Activated T-cell treated with anti-CD3 and anti-CD28 coated beads for 24 hours (primary cell): ENCODE results near the gene MEAF6.
"Not testable (repeated sequence)": the region's sequence is repeated elsewhere in the genome, so short reads cannot be mapped to it uniquely, and the experiment has no call there.

Experiments used
- DNase-seq: peaks from one replicate; pipeline ENCODE4 v3.0.0-alpha.2; 2020; ENCODE audit warnings: low read depth

The MEAF6 gene

GRCh38 chr1:37514350-37515184 lies at the start of gene MEAF6:
TSS of gene MEAF6 (minus strand) at chr1:37514766. CDS start at chr1:37514746, 20 bp downstream.
- peak; percentile 77 for DNase-seq

GRCh38 chr1:37562984-37563383 lies 48.4 kb upstream of the MEAF6 start:
- no peak for DNase-seq

- peak; percentile 23 for DNase-seq
These were observed 46.9 kb upstream of the MEAF6 start for GRCh38 chr1:37561133-37562132.

DNA sequence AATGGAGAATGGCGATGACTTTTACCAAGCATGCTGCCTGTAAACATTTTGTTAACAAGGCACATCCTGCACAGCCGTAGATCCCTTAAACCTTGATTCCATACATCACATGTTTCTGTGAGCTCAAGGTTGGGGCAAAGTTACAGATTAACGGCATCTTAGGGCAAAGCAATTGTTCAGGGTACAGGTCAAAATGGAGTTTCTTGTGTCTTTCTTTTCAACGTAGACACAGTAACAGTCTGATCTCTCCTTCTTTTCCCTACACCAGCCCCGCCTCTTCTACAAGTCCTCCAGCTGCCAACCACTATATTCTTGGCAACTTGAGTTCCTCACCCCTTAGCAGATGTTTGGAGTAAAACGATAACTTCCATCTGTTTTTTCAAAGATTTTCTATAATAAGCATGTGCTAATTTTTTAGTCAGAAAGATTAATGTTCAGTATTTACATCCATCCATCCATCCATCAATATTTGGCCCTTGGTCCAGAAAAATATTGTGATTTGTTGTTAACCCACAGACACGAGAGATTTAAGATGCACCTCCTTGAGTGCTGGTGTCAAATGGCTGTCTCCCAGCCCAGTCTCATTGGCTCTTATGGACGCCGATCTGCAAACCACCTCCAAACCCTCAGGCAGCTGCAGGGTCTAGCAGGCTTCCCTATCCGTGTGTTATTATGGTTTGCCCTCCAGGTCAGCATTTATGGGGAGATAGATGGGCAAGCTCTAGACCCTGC lies 46.0 kb upstream of the MEAF6 start:
- no peak for DNase-seq

DNA sequence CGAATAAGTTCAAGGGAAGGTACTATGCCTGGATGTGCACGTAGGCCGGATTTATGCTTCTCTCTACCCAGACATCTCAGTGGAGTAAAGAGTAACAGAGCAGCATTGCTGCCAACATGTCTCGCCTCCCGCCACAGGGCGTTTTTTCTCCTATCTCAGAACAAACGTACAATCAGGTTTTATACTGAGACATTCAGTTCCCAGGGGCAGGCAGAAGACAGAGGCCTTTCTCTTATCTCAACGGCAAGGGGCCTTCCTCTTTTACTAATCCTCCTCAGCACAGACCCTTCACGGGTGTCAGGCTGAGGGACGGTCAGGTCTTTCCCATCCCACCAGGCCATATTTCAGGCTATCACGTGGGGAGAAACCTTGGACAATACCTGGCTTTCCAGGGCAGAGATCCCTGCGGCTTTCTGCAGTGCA lies 45.4 kb upstream of the MEAF6 start:
- DNase-seq = not testable (repeated sequence)

DNA sequence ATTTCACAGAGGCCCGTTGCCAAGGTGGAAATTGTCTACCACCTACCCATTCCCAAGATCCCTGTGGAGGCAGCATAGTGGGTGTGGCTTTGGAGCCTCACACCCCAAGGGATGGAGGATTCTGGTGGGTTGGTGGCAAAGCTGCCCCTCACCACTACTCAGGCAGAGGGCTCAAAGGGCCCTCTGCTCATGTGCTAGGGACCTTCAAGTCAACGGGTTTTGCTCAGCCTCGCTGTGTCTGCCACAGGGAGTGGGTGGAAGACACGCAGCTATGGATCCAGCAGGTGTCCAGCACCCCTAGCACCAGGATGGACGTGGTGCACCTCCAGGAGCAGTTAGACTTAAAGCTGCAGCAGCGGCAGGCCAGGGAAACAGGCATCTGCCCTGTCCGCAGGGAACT lies 44.5 kb upstream of the MEAF6 start:
- no peak for DNase-seq

GRCh38 chr1:37558411-37558810 lies 43.8 kb upstream of the MEAF6 start:
- no peak for DNase-seq

DNA sequence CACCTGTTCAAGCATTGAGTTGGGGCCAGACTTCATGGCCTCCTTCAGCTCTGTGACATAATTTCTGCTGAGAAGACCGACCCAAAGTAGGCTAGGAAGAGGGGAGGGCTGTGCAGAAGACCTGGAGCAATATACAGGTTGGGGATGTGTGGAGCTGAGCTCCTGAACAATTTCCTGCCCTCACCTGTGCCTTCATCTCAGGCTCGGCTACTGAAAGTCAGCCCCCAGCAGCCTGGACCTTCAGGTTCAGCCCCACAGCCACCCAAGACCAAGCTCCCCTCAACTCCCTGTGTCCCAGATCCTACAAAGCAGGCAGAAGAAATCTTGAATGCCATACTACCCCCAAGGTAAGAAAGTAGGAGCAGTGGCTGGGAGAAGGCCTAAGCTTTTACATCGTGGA lies 42.8 kb upstream of the MEAF6 start:
- DNase-seq = no peak

GRCh38 chr1:37556712-37557196 lies 42.2 kb upstream of the MEAF6 start, which contains the start of gene DNALI1:
TSS of gene DNALI1 (plus strand) at chr1:37556940. CDS start at chr1:37556995, 55 bp downstream.
- no peak for DNase-seq

DNA sequence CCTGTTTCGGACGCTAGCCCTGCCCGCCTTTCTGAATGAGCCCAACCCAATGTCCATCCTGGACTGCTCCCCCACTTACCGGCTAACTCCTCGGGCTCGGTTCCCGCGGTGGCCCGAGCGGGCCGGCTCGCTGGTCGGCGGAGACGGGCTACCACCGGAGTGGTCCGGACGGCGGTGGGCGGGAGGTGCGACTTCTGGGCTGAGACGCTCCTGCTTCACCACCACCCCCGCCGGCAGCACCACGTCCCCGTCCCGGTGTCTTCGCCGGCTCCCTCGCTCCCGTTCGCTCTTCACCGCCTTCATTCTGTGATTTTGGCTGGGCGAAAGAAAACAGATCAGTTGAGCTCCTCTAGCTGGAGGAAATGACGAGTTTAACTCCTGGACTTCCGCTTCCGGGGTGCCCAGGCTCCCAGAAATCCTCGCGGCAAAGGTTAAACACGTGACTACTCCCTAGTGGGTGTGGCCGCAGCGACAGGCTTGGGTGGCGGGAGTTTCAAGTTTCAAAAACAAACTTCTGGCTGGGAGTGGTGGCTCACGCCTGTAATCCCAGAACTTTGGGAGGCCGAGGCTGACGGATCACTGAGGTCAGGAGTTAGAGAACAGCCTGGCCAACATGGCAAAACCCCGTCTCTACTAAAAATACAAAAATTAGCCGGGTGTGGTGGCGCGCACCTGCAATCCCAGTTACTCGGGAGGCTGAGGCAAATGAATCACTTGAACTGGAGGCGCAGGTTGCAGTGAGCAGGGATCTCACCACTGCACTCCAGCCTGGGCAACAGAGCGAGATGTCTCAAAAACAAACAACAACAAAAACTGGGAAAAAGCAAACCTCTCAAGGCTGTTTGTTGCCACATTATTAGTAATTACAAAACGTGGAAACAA lies 39.6 kb upstream of the MEAF6 start, which contains the start of gene SNIP1:
TSS of gene SNIP1 (minus strand) at position 367 of the 882 bp plus-strand sequence. CDS start at position 303, 64 bp downstream.
- peak; percentile 88 for DNase-seq

GRCh38 chr1:37553598-37553926 lies 39.0 kb upstream of the MEAF6 start:
- DNase-seq = no peak

GRCh38 chr1:37549341-37549740 lies 34.8 kb upstream of the MEAF6 start:
- DNase-seq = no peak

DNA sequence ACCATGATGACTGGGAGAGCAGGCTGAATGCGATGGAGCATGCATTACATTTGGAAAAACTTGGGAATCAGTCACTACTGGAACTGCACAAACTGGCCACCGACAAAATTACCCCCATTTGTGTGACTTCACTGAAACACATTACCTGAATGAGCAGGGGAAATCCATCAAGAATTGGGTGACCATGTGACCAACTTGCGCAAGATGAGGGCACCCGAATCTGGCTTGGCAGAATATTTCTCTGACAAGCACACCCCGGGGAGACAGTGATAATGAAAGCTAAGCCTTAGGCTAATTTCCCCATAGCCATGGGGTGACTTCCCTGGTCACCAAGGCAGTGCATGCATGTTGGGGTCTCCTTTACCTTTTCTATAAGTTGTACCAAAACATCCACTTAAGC lies 30.5 kb upstream of the MEAF6 start:
- DNase-seq = no peak

GRCh38 chr1:37544530-37544929 lies 30.0 kb upstream of the MEAF6 start:
- DNase-seq = no peak

- no peak for DNase-seq
These were observed 25.6 kb upstream of the MEAF6 start for GRCh38 chr1:37540036-37540785.

GRCh38 chr1:37539154-37539553 lies 24.6 kb upstream of the MEAF6 start:
- not testable (repeated sequence) for DNase-seq

DNA sequence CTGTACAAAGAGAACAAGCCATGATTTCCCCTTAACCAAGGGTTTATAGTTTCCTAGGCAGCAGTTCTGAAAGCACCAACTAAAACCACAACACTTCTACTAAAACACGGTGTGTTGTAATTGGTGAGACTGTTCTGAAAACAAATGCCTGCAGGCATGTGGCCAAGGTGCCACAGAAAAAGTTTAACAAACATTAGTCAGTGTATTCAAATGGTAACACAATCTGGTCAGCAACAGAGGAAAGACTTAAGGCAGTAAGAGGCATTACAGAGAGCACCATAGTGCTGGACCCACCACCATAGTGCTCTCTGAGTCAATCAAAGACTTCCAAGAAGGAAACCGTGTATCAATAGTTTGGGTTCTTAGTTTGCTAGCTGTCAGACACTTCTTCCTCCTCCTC lies 22.8 kb upstream of the MEAF6 start:
- no peak for DNase-seq

DNA sequence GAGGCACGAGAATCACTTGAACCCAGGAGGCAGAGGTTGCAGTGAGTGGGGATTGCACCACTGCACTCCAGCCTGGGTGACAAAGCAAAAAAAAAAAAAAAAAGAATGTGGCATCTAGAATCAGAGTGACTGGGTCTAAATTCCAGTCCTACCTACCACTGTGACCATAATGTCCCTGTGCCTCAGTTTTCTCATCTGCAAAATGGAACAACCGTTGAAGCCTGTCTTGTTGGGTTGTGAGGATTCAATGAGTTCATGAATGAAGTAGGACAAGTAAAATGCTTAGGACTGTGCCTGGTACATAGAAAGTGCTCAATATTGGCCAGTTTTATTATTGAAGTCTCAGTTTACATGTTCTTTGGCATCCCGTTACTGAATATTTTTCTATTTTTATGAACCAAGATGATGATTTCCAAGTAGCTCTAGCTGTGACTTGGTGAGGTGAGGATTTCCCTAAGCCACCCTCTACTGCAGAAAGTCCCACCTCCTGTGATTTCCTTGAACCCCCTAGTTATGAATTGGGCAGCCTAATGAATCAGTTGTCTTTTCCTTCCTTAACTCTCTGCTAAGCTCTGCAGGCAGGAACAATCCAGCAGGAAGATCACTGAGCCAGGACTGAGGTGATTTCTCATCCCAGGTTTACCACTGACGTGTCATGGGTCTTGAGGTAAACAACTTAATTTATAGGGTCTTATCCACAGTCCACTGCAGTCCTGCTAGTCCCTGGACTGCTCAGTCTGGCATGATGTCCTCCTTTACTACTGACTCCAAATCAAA lies 18.9 kb upstream of the MEAF6 start:
- no peak for DNase-seq
